ENCODE measurements around the gene LIPC. TPM values are rescaled to one million over a fixed set of nuclear protein-coding genes. Genes with fewer than 3 reads are reported as not detected.

Gene LIPC
- total RNA-seq, 3 donors from 2014 or later (not counting 1 experiment from before 2014, with no cell fraction given) = 5.3 to 7.1 (median 5.3) TPM

GRCh38 chr15:58410353-58410752, 21.4 kb upstream of the LIPC start:
- Histone ChIP-seq H3K4me1 (ENCODE audit: control insufficient read depth, insufficient read depth, low read length) (peaks cover 4% of the 10 kb centered on the region), H3K4me3 (ENCODE audit: low read length) (peak overlapping the region; percentile 48), H3K9me3 (ENCODE audit: control insufficient read depth, insufficient read depth, low read length) (no peaks in the 10 kb centered on the region), H3K27me3 (ENCODE audit: control insufficient read depth, insufficient read depth, low read length) (no peaks in the 10 kb centered on the region), H3K27ac (ENCODE audit: low read length) (peak overlapping the region; percentile 48), H3K36me3 (ENCODE audit: control insufficient read depth, insufficient read depth, low read length) (no peaks in the 10 kb centered on the region)
- Mint-ChIP-seq H3K4me1 (peaks cover 28 to 34% of the 10 kb centered on the region in 2 donors), H3K36me3 (no peaks in the 10 kb centered on the region), H3K4me3 (peak overlapping the region; percentile 99), H3K27ac (peak overlapping the region; percentile 95), H3K9me3 (no peaks in the 10 kb centered on the region), H3K27me3 (ENCODE audit: low read depth in 2 of 2) (no peaks in the 10 kb centered on the region)
- WGBS (ENCODE audit: insufficient coverage) = 23% methylated on average over 4 of the region's 4 CpGs
- ATAC-seq (peak; percentile 71 to 91 (median 87)), DNase-seq (peak; percentile 22 to 64)
- TF ChIP-seq, protein P1, sequence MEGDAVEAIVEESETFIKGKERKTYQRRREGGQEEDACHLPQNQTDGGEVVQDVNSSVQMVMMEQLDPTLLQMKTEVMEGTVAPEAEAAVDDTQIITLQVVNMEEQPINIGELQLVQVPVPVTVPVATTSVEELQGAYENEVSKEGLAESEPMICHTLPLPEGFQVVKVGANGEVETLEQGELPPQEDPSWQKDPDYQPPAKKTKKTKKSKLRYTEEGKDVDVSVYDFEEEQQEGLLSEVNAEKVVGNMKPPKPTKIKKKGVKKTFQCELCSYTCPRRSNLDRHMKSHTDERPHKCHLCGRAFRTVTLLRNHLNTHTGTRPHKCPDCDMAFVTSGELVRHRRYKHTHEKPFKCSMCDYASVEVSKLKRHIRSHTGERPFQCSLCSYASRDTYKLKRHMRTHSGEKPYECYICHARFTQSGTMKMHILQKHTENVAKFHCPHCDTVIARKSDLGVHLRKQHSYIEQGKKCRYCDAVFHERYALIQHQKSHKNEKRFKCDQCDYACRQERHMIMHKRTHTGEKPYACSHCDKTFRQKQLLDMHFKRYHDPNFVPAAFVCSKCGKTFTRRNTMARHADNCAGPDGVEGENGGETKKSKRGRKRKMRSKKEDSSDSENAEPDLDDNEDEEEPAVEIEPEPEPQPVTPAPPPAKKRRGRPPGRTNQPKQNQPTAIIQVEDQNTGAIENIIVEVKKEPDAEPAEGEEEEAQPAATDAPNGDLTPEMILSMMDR (IDR thresholded peaks at IDR 0.05) = no peak
- intact Hi-C loops (cut with micrococcal nuclease) = loop anchor here (10.0 kb wide), 1 partner anchor 76 kb away; no protein-coding TSS in a partner anchor

DNA sequence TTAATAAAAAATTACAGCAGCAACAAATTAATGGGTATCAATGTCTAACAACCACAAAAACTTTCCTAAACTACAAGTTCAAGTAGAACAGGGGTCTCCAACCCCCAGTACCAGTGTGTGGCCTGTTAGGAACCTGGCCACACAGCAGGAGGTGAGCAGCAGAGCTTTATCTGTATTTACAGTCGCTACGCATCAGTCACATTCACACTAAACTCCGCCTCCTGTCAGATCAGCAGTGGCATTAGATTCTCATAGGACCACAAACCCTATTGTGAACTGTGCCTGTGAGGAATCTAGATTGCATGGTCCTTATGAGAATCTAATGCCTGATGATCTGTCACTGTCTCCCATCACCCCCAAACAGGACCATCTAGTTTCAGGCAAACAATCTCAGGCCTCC, 18.5 kb upstream of the LIPC start:
- intact Hi-C loops (cut with micrococcal nuclease) = loop anchor here (10.0 kb wide), 1 partner anchor 78 kb away; no protein-coding TSS in a partner anchor
- Mint-ChIP-seq H3K27me3 (ENCODE audit: low read depth in 2 of 2) (no peaks in the 10 kb centered on the region), H3K4me3 (no peak overlapping the region), H3K36me3 (no peaks in the 10 kb centered on the region), H3K9me3 (no peaks in the 10 kb centered on the region), H3K4me1 (peaks cover 28 to 31% of the 10 kb centered on the region in 2 donors), H3K27ac (no peak overlapping the region)
- H3K27ac ChIP-seq (ENCODE audit: low read length) = no peak overlapping the region
- peaks cover 4% of the 10 kb centered on the region for H3K4me1 ChIP-seq (ENCODE audit: control insufficient read depth, insufficient read depth, low read length)
- ATAC-seq (no peak), DNase-seq (no peak)
- TF ChIP-seq, protein P1 (IDR thresholded peaks at IDR 0.05) = no peak
- 95% methylated on average over 3 of the region's 3 CpGs for WGBS (ENCODE audit: insufficient coverage)
- H3K4me3 ChIP-seq (ENCODE audit: low read length) = no peak overlapping the region
- H3K36me3 ChIP-seq (ENCODE audit: control insufficient read depth, insufficient read depth, low read length) = no peaks in the 10 kb centered on the region
- H3K9me3 ChIP-seq (ENCODE audit: control insufficient read depth, insufficient read depth, low read length) = no peaks in the 10 kb centered on the region
- no peaks in the 10 kb centered on the region for H3K27me3 ChIP-seq (ENCODE audit: control insufficient read depth, insufficient read depth, low read length)

DNA sequence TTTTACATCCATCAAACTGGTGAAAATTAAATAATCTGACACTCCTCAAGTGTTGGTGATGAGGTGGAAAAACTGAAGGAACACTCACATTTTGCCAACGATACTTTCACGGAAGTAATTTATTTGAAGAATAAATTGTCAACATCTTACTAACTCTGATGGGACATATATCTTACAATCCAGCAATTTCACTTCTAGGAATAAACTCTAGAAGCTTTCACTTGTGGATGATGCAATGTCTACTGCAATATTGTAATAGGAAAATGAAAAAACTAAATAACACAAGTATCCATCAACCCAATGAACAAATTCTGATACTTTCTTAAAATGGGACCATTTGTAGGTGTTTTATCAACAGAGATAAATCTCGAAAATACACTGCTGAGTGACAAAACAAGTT, 16.2 kb upstream of the LIPC start:
- Histone ChIP-seq H3K4me1 (ENCODE audit: control insufficient read depth, insufficient read depth, low read length) (no peaks in the 10 kb centered on the region), H3K4me3 (ENCODE audit: low read length) (no peak overlapping the region), H3K27ac (ENCODE audit: low read length) (no peak overlapping the region), H3K27me3 (ENCODE audit: control insufficient read depth, insufficient read depth, low read length) (no peaks in the 10 kb centered on the region), H3K9me3 (ENCODE audit: control insufficient read depth, insufficient read depth, low read length) (no peaks in the 10 kb centered on the region), H3K36me3 (ENCODE audit: control insufficient read depth, insufficient read depth, low read length) (no peaks in the 10 kb centered on the region)
- H3K27me3 Mint-ChIP-seq (ENCODE audit: low read depth in 2 of 2) = no peaks in the 10 kb centered on the region
- no peaks in the 10 kb centered on the region for H3K36me3 Mint-ChIP-seq
- TF ChIP-seq, protein P1 (IDR thresholded peaks at IDR 0.05) = no peak
- DNase-seq = no peak
- WGBS (ENCODE audit: insufficient coverage) = no CpG with 5 or more reads among the region's 3 CpGs
- ATAC-seq = no peak
- H3K27ac Mint-ChIP-seq = no peak overlapping the region
- peaks cover 15 to 25% of the 10 kb centered on the region in 2 donors for H3K4me1 Mint-ChIP-seq
- no peaks in the 10 kb centered on the region for H3K9me3 Mint-ChIP-seq
- H3K4me3 Mint-ChIP-seq = no peak overlapping the region
- intact Hi-C loops (cut with micrococcal nuclease) = loop anchor here (10.0 kb wide), 1 partner anchor 81 kb away; no protein-coding TSS in a partner anchor

GRCh38 chr15:58416963-58417362, 14.8 kb upstream of the LIPC start:
- no peak for ATAC-seq
- Mint-ChIP-seq H3K36me3 (no peaks in the 10 kb centered on the region), H3K4me1 (peaks cover 2 to 12% of the 10 kb centered on the region in 2 donors), H3K27me3 (ENCODE audit: low read depth in 2 of 2) (no peaks in the 10 kb centered on the region), H3K27ac (no peak overlapping the region), H3K4me3 (no peak overlapping the region), H3K9me3 (no peaks in the 10 kb centered on the region)
- Histone ChIP-seq H3K4me1 (ENCODE audit: control insufficient read depth, insufficient read depth, low read length) (no peaks in the 10 kb centered on the region), H3K27ac (ENCODE audit: low read length) (no peak overlapping the region), H3K4me3 (ENCODE audit: low read length) (no peak overlapping the region), H3K9me3 (ENCODE audit: control insufficient read depth, insufficient read depth, low read length) (no peaks in the 10 kb centered on the region), H3K27me3 (ENCODE audit: control insufficient read depth, insufficient read depth, low read length) (no peaks in the 10 kb centered on the region), H3K36me3 (ENCODE audit: control insufficient read depth, insufficient read depth, low read length) (no peaks in the 10 kb centered on the region)
- intact Hi-C loops (cut with micrococcal nuclease) = loop anchor here (10.0 kb wide), 1 partner anchor 82 kb away; no protein-coding TSS in a partner anchor
- no peak for DNase-seq
- TF ChIP-seq, protein P1 (IDR thresholded peaks at IDR 0.05) = no peak
- 94% methylated on average over 2 of the region's 5 CpGs for WGBS (ENCODE audit: insufficient coverage)
